ENCODE data around the gene VSIG8.

DNA sequence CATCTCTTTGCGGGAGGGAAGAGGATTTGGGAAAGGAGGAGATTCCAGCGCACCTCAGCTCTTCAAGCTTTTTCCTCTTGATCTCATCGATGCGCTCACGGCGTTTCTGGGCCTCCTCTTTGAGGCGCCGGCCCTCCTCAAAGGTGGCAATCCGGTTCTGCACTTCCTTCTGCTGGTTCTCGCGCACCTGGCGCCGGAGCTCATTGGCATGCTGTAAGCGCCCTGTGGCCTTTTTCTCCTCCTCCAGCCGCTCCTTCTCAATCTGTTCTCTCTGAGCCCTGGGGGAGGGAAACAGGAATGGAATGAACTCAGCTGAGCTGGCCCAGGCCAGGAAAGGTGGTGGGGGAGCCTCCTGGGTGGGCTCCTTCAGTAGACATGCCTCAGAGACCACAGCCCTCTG is 10.4 kb upstream of the VSIG8 start:
- TF ChIP-seq GLIS3 (CRISPR knock-in tag; IDR thresholded peaks at IDR 0.05) (no peak), ISL1 (CRISPR knock-in tag; IDR thresholded peaks at IDR 0.05) (no peak), PPARA (CRISPR knock-in tag; IDR thresholded peaks at IDR 0.05; ENCODE audit: borderline replicate concordance) (no peak)
- TF ChIP-seq, protein P1, sequence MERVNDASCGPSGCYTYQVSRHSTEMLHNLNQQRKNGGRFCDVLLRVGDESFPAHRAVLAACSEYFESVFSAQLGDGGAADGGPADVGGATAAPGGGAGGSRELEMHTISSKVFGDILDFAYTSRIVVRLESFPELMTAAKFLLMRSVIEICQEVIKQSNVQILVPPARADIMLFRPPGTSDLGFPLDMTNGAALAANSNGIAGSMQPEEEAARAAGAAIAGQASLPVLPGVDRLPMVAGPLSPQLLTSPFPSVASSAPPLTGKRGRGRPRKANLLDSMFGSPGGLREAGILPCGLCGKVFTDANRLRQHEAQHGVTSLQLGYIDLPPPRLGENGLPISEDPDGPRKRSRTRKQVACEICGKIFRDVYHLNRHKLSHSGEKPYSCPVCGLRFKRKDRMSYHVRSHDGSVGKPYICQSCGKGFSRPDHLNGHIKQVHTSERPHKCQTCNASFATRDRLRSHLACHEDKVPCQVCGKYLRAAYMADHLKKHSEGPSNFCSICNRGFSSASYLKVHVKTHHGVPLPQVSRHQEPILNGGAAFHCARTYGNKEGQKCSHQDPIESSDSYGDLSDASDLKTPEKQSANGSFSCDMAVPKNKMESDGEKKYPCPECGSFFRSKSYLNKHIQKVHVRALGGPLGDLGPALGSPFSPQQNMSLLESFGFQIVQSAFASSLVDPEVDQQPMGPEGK (CRISPR knock-in tag; IDR thresholded peaks at IDR 0.05; ENCODE audit: borderline replicate concordance) = no peak
- TF ChIP-seq, protein P2, sequence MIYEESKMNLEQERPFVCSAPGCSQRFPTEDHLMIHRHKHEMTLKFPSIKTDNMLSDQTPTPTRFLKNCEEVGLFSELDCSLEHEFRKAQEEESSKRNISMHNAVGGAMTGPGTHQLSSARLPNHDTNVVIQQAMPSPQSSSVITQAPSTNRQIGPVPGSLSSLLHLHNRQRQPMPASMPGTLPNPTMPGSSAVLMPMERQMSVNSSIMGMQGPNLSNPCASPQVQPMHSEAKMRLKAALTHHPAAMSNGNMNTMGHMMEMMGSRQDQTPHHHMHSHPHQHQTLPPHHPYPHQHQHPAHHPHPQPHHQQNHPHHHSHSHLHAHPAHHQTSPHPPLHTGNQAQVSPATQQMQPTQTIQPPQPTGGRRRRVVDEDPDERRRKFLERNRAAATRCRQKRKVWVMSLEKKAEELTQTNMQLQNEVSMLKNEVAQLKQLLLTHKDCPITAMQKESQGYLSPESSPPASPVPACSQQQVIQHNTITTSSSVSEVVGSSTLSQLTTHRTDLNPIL (CRISPR knock-in tag; IDR thresholded peaks at IDR 0.05; ENCODE audit: low read depth) = no peak

Data from SK-N-SH treated with all-trans-retinoic acid at 6 μM for 48 hours (cell line).